ENCODE data around the gene IRAK3. TPM values are rescaled to one million over a fixed set of nuclear protein-coding genes. Genes with fewer than 3 reads are reported as not detected.

Gene IRAK3
- total RNA-seq, 1 experiment from 2014 or later, result 0.44 TPM

DNA sequence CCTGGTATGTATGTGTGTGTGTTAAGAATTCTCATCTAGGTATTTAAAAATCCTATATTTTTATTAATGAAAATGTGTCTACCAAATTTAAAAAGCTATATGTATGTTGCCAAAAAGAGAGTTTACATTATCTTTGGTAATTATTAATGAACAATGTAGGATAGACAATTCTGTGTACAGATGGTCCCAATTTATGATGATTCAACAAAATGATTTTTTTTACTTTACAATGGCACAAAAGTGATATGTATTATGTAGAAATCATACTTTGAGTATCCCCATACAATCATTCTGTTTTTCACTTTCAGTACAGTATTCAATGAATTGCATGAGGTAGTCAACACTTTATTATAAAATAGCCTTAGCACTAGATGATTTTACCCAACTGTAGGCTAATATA is 39.4 kb downstream of the IRAK3 start:
- Histone ChIP-seq H2BK20ac (ENCODE audit: low read depth, low read length, poor library complexity, severe bottlenecking) (no peak overlapping the region), H2BK15ac (ENCODE audit: low read depth, low read length) (no peak overlapping the region), H4K91ac (ENCODE audit: insufficient read length, low read depth, low read length) (no peak overlapping the region), H2AFZ (ENCODE audit: low read length) (no peak overlapping the region), H3K27me3 (ENCODE audit: insufficient read depth, low read length) (no peaks in the 10 kb centered on the region), H3K79me2 (ENCODE audit: insufficient read depth, low read length) (no peaks in the 10 kb centered on the region), H4K8ac (replicated peaks; ENCODE audit: insufficient read length, low read depth, low read length) (no peak overlapping the region), H4K20me1 (ENCODE audit: control insufficient read depth, insufficient read depth, insufficient read length) (no peaks in the 10 kb centered on the region), H3T11ph (ENCODE audit: low read length) (no peak overlapping the region), H2AK5ac (ENCODE audit: insufficient read length, low read length) (no peak overlapping the region), H2BK12ac (ENCODE audit: insufficient read length, low read depth, low read length) (no peak overlapping the region), H3K23ac (ENCODE audit: insufficient read length, low read depth, low read length) (no peak overlapping the region), H3K9ac (ENCODE audit: extremely low read depth, insufficient read length, low read length) (no peak overlapping the region), H2BK5ac (ENCODE audit: insufficient read length, low read length) (no peak overlapping the region), H3K27ac (ENCODE audit: insufficient read length, low read depth, low read length) (no peak overlapping the region), H3K79me1 (ENCODE audit: insufficient read depth, low read depth, low read length, poor library complexity, severe bottlenecking) (no peaks in the 10 kb centered on the region), H3K23me2 (ENCODE audit: insufficient read length, low read depth, low read length, poor library complexity, severe bottlenecking) (no peaks in the 10 kb centered on the region), H3K9me3 (ENCODE audit: control insufficient read depth, low read depth, low read length) (no peaks in the 10 kb centered on the region), H4K5ac (ENCODE audit: insufficient read length, low read depth, low read length) (no peak overlapping the region), H3K18ac (ENCODE audit: insufficient read length, low read depth, low read length) (no peak overlapping the region), H3K56ac (ENCODE audit: insufficient read length, low read depth, low read length) (no peak overlapping the region), H3K4me2 (ENCODE audit: insufficient read depth, insufficient read length, low read length) (no peak overlapping the region), H3K4ac (ENCODE audit: low read depth, low read length) (no peak overlapping the region), H2BK120ac (ENCODE audit: low read depth, low read length, poor library complexity, severe bottlenecking) (no peak overlapping the region), H3K4me1 (ENCODE audit: insufficient read depth, low read length) (no peaks in the 10 kb centered on the region), H3K14ac (ENCODE audit: insufficient read depth, low read length) (no peak overlapping the region)
- Mint-ChIP-seq H3K4me1 (no peaks in the 10 kb centered on the region), H3K9me3 (no peaks in the 10 kb centered on the region), H3K27me3 (ENCODE audit: low read depth) (no peaks in the 10 kb centered on the region), H3K27ac (no peak overlapping the region), H3K4me3 (no peak overlapping the region), H3K36me3 (ENCODE audit: insufficient read depth in 1 of 3, low read depth in 3 of 3) (no peaks in the 10 kb centered on the region)
- TF ChIP-seq, protein P1, sequence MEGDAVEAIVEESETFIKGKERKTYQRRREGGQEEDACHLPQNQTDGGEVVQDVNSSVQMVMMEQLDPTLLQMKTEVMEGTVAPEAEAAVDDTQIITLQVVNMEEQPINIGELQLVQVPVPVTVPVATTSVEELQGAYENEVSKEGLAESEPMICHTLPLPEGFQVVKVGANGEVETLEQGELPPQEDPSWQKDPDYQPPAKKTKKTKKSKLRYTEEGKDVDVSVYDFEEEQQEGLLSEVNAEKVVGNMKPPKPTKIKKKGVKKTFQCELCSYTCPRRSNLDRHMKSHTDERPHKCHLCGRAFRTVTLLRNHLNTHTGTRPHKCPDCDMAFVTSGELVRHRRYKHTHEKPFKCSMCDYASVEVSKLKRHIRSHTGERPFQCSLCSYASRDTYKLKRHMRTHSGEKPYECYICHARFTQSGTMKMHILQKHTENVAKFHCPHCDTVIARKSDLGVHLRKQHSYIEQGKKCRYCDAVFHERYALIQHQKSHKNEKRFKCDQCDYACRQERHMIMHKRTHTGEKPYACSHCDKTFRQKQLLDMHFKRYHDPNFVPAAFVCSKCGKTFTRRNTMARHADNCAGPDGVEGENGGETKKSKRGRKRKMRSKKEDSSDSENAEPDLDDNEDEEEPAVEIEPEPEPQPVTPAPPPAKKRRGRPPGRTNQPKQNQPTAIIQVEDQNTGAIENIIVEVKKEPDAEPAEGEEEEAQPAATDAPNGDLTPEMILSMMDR (conservative IDR thresholded peaks at IDR 0.05), result no peak
- DNase-seq, result no peak
